Smooth muscle cell of the umbilical artery (primary cell): ENCODE measurements around the gene OR1J4. TPM values are rescaled to one million over a fixed set of nuclear protein-coding genes. Genes with fewer than 3 reads are reported as not detected.

ENCODE experiments used
- total RNA-seq: library from RNA; depleted of rRNA; stranded (reverse); fragments of >200 nt; gene quantifications from 2 replicates; pipeline ENCODE4 v1.2.3, GENCODE V29; 2014

OR1J4 gene
- total RNA-seq: not detected in 2 replicates

GRCh38 chr9:122518841-122519240, at the start of gene OR1J4:
OR1J4 (plus strand) TSS chr9:122519141; CDS start chr9:122519141, 0 bp downstream.

GRCh38 chr9:122477826-122478225, 41.1 kb upstream of the OR1J4 start, which contains the start of gene OR1J1:
OR1J1 (minus strand) TSS chr9:122477926; CDS start chr9:122477926, 0 bp downstream.

GRCh38 chr9:122510502-122510901, 8.4 kb upstream of the OR1J4 start, which contains the start of gene OR1J2:
OR1J2 (plus strand) TSS chr9:122510802; CDS start chr9:122510802, 0 bp downstream.

GRCh38 chr9:122527193-122527592, 8.3 kb downstream of the OR1J4 start, which contains the start of gene OR1N1:
OR1N1 (minus strand) TSS chr9:122527293; CDS start chr9:122527293, 0 bp downstream.

GRCh38 chr9:122552812-122553211, 33.9 kb downstream of the OR1J4 start, which contains the start of gene OR1N2:
OR1N2 (plus strand) TSS chr9:122553112; CDS start chr9:122553212, 100 bp downstream.

Other genes with a start within 250 kb of the OR1J4 start
- 2.6 and 4.5 TPM in 2 replicates for gene PTGS1, start 148.1 kb upstream of the OR1J4 start, total RNA-seq
- not detected in 2 replicates for gene OR1J1, start 41.2 kb upstream of the OR1J4 start, total RNA-seq
- not detected in 2 replicates for gene OR1J2, start 8.3 kb upstream of the OR1J4 start, total RNA-seq
- not detected in 2 replicates for gene OR1N1, start 8.2 kb downstream of the OR1J4 start, total RNA-seq
- gene OR1N2, start 34.0 kb downstream of the OR1J4 start, total RNA-seq: not detected in 2 replicates
- not detected in 2 replicates for gene OR1L8, start 64.2 kb downstream of the OR1J4 start, total RNA-seq
- gene OR1Q1, start 95.6 kb downstream of the OR1J4 start, total RNA-seq: not detected in 2 replicates
- gene OR1B1, start 138.5 kb downstream of the OR1J4 start, total RNA-seq: 0.23 TPM in 1 of 2 replicates, not detected in the other
- not detected in 2 replicates for gene OR1L1, start 142.6 kb downstream of the OR1J4 start, total RNA-seq
- not detected in 2 replicates for gene OR1L3, start 156.0 kb downstream of the OR1J4 start, total RNA-seq
- gene OR1L4, start 204.8 kb downstream of the OR1J4 start, total RNA-seq: not detected in 2 replicates
- gene OR1L6, start 223.2 kb downstream of the OR1J4 start, total RNA-seq: not detected in 2 replicates